ENCODE measurements around the gene GPR146.

The GPR146 gene

DNA sequence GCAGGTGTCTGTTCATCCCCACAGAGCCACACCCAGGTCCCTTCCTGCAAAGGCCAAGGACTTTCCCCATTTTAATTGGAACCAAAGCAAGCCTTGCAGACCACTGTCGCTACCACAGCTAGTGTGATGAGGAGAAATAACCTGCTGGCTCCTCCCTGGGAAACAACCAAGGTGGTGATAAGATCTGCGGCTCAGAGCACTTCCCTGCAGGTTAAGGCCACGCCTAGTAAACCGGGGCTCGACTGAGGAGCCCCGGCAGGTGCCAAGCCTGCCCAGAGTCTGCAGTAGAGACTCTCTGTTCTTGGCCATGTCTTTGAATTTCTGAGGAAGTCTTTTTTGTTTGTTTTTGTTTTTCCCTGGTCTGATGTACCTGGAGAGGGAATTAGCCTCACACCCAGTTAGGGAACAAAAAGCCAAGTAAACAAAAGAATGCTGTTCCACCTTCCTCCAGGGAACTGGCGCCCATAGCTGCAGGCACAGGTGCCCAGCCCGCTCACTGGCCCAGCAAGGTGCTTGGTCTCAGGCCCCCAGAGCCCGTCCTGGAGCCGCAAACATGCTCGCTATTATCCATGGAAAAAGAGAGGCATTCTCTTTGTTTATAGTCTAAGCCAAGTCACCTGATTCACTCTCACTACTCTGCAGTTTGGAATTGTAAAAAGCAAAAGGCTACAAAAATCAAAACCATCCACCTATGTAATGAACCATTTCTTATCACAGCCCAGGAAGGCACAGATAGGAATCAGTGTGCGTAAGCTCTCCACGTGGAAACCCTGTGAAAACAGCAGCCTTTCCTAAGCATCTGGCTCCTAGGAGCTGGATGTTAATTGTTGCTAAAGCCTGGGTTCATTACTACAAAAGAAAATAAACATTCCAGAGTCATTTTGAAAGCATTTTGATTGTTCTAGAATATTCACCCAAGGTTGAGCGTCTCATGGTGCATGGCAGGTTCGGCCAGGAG, 2.7 kb downstream of the GPR146 start:
- DNase-seq = no peak

GRCh38 chr7:1049006-1049741, 4.8 kb downstream of the GPR146 start:
- DNase-seq = no peak

- DNase-seq = no peak
Measured at GRCh38 chr7:1049801-1050200, 5.5 kb downstream of the GPR146 start.

GRCh38 chr7:1050254-1050906, 6.0 kb downstream of the GPR146 start:
- no peak for DNase-seq

DNA sequence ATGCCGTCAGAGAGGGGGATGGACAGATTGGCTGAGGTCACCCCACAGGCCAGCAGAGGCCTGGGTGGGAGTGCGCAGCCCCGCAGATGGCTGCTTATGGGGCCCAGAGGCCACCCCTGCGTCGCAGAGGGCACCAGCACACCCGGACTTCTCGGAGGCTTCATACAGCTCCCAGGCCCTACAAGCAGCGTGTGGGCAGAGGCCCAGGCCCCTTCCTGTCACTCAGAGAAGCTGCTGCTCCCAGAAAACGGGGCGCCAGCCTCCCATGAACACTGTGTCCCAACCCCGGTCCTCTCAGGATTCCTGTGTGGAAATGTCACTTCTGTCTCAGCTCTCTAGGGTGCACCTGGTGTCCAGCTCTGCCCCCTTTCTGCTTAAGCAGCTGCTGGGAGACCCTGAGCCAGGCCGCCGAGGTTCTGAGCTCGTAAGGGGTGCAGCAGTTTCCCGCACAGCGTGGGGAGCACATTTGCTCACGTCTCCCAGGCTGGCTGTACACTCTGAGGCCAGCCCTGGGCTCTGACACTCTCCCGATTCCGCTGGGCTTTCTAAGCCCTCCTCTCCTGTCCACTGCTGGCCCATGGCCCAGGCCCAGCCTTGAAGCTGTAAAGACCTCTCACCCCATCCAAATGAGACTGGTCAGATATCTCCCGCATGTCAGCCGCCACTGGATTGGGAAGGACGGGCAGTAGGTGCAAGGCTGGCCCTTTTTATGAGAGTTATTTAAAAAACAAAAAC, 6.8 kb downstream of the GPR146 start:
- DNase-seq = no peak

DNA sequence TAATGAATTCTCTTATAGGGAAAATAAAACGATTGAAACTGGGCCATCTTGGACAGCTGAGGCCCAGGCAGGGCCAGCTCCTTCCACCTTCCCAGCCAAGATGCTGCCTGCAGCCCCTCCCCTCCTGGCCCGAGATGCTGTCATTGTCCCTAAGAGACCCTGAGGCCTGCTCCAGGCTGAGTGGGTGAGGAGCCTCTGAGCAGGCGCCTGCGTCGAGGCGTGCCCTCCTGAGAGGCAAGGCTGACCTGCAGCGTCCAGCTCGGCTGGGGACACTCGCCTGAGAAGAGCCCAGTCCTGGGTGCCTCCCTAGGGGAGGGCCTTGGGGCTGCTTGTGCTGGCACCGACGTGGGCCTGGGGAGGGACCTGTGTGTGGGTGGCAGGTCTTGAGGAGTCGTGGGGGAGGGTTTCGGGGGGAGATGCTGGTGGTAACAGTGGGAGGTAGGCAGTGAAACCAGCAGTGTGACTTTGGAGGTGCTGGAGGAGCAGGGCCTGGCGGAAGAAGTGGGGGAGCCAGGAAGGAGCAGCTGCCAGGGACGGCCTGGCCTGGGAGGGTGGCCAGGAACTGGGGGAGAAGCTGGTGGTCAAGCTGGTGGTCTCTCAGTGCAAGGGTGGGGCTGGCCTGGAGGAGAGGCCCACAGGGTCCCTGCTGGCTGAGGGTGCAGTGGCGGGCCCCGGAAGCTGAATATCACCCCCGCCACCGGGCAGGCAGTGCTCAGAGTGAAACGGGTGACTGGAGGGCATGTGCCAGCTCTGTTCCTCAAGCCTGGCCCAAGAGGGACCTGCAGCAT, 7.9 kb downstream of the GPR146 start:
- no peak for DNase-seq

- DNase-seq = no peak
Measured at GRCh38 chr7:1053002-1053411, 8.7 kb downstream of the GPR146 start.

DNA sequence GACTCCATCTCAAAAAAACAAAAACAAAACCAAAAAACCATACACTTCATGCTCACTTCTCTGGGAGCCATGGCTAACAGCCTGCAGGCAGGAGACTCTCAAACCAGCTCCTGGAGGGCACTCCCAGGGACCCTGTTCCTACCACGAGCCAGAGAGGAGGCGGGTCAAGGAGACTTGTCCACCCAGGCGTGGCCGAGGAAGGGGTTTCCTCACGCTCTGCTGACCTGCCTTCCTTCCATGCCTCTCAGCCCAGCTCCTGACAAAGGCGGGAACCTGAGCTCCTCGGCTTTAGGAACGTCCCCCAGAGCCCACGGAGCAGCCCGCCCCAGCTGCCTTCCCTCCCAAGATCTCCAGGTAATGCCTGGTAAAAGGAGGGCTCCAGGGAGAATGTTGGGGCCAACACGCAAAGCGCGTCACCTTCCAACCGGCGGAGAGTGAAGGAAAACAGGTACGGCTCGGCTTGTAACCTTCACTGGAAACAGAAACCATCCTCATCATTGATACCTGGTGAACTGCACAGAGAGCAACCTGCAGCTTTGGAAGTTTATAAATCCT, 9.5 kb downstream of the GPR146 start:
- no peak for DNase-seq

DNA sequence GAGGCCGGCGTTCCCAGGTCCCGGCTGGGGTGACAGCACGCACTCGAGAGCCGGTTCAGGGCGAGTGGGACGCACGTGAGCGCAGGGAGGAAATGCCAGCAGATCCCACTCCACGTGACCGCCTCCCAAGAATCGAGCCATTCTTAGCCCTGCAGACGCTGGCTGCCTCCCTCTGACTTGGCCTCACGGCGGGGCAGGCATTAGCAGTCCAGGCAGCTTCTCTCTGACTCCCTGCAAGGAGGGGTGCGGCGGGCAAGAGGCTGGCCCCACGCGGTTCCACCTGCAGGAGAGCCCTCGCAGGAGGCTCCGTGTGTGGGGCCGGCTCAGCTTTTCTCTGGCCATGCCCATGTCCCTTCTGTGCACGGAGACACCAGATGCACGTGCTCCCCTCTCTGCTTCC, 10.1 kb downstream of the GPR146 start:
- no peak for DNase-seq

- DNase-seq = no peak
Measured at GRCh38 chr7:1054861-1055450, 10.6 kb downstream of the GPR146 start.

GRCh38 chr7:1055491-1055955, 11.2 kb downstream of the GPR146 start:
- no peak for DNase-seq

DNA sequence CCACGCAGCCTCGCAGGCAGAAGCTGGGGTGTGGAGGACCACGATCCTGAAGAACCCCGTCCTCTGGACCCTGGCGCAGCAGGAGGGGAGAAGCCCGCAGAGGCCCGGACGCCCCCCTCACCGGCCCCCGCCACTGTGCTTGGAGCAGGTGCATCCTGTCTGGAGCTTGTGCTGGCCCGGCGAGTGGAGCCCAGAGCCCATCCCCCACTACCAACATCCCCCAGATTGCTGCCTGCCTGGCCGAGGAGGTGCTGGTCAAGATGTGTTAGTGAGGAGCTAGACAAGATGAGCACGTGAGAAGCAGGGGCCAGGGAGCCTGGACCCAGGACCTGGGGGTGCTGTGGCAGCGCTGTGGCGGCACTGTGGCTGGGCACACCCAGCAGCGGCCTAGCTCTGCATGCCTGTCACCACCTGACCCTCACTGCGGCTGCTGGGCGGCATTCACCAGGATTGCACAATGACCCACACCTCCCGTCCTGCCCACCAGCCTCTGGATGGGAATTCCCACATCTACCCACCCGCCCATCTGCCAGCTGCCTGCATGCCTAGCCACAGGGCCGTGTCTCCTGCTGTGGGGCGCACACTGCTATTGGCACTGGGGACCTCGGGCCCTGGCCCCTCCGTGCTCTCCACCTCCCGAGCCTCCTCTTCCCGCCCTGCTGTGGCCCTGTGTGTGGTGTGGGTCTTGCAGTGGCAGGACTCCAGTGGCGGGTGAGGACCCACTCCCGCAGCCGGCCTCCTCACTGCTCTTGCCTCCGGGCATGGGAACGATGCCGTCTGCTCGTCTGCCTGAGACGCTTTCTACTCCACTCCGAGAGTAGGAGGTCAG, 11.8 kb downstream of the GPR146 start:
- DNase-seq = no peak

GRCh38 chr7:1056785-1057410, 12.6 kb downstream of the GPR146 start:
- no peak for DNase-seq

DNA sequence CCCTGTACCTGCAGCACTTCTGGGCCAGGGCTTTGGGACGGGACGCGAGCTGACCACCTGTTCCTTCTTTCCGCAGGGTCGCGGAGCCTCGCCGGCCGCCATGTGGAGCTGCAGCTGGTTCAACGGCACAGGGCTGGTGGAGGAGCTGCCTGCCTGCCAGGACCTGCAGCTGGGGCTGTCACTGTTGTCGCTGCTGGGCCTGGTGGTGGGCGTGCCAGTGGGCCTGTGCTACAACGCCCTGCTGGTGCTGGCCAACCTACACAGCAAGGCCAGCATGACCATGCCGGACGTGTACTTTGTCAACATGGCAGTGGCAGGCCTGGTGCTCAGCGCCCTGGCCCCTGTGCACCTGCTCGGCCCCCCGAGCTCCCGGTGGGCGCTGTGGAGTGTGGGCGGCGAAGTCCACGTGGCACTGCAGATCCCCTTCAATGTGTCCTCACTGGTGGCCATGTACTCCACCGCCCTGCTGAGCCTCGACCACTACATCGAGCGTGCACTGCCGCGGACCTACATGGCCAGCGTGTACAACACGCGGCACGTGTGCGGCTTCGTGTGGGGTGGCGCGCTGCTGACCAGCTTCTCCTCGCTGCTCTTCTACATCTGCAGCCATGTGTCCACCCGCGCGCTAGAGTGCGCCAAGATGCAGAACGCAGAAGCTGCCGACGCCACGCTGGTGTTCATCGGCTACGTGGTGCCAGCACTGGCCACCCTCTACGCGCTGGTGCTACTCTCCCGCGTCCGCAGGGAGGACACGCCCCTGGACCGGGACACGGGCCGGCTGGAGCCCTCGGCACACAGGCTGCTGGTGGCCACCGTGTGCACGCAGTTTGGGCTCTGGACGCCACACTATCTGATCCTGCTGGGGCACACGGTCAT, 13.3 kb downstream of the GPR146 start:
- DNase-seq = no peak

DNA sequence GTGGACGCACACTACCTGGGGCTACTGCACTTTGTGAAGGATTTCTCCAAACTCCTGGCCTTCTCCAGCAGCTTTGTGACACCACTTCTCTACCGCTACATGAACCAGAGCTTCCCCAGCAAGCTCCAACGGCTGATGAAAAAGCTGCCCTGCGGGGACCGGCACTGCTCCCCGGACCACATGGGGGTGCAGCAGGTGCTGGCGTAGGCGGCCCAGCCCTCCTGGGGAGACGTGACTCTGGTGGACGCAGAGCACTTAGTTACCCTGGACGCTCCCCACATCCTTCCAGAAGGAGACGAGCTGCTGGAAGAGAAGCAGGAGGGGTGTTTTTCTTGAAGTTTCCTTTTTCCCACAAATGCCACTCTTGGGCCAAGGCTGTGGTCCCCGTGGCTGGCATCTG, 14.0 kb downstream of the GPR146 start:
- no peak for DNase-seq

- no peak for DNase-seq
Measured at GRCh38 chr7:1058821-1059199, 14.5 kb downstream of the GPR146 start.

- DNase-seq = no peak
Measured at GRCh38 chr7:1059200-1060091, 15.1 kb downstream of the GPR146 start.

Measured in NCI-H1436 (cell line).